Measurements from ENCODE around the gene FAM171A2. TPM values are rescaled to one million over a fixed set of nuclear protein-coding genes. Genes with fewer than 3 reads are reported as not detected.

Gene FAM171A2
- 0.79 and 0.81 TPM in 2 replicates for total RNA-seq

DNA sequence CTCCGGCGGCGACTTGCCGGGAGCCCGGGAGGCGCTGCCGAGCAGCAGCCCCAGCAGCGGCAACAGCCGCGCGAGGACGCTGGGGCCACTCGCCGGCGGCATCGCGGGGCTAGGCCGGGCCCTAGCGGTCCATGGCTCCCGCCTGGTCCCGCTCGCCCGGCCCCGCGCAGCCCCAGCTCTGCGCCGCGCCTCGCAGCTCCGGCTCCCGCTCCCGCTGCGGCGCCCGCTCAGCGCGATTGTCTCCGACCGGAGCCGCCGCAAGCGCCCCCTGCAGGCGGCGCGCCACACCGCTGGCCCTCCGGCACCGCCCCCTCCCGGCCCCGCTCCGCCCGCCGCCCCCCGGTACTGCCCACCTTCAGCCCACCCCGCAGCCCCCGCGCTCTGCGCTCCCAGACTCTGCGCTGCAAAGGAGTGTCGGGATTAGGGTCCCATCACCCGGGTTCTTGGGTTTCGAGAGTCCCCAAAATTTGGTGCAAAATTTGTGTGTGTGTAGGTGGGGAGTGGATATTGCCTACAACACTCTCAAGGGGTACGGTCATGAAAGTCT, at the start of gene FAM171A2:
Gene FAM171A2, minus strand, starts transcription at position 241 of the 547 bp plus-strand sequence. Its CDS starts 139 bp downstream, at position 102.

DNA sequence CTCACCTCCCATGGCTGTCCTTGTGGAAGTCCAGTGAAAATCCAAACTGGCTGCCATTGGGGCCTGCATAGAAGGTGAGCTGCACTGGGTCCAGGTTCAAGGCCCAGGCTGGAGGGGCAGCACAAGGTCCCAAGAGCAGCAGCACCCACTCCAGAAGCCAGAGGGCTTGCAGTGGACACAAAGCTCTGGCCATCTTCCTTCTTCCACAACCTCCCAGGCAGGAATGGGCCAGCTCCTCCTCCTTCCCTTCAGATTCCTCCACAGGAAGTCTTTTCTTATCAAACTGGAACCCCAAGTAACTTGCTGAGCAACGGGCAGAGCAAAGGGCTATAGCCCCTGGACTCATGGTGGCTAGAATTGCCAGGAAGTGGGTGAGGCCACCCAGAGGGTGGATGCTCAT, 25.6 kb upstream of the FAM171A2 start, which contains the start of gene ITGA2B:
Gene ITGA2B, minus strand, starts transcription at position 369 of the 400 bp plus-strand sequence. Its CDS starts 176 bp downstream, at position 193.

DNA sequence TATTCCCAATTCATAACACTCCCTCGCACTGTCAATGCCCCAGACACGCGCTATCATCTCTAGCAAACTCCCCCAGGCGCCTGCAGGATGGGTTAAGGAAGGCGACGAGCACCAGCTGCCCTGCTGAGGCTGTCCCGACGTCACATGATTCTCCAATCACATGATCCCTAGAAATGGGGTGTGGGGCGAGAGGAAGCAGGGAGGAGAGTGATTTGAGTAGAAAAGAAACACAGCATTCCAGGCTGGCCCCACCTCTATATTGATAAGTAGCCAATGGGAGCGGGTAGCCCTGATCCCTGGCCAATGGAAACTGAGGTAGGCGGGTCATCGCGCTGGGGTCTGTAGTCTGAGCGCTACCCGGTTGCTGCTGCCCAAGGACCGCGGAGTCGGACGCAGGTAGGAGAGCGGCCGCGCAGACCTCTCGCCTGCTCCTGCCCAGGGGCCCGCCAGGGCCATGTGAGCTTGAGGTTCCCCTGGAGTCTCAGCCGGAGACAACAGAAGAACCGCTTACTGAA, 18.7 kb downstream of the FAM171A2 start, which contains the start of gene GRN:
Gene GRN, plus strand, starts transcription at position 364 of the 515 bp plus-strand sequence. CDS start 3,863 bp downstream, outside the sequence.

DNA sequence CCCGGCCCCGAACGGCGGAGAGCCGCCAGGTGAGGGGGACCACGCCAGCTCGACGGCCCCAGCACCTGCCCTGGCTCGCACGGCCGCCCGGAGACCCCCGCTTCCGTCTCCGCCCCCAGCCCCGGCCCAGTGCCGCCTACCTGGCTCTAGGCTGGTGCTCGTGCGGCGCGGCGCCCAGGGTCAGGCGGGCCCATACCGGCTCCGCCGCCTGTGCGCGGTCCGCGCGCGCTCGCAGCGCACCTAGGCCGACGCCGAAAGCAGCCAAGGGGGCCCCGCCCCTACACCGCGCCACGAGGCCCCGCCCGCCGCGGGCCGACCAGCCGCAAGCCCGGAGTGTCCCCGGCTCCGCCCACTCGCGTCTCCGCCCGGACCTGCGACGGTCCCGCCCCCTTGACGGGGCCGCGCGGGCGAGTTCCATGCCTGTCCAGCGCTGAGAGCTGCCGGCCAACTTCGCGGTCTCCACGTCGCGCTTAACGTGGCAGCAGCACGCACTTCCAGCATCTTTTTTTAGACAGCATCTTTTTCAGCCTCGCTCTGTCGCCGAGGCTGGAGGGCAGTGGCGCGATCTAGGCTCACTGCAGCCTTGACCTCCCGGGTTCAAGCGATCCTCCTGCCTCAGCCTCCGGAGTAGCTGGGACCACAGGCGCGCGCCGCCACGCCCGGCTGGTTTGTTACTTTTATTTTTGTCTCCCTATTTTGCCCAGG, 38.9 kb downstream of the FAM171A2 start, which contains the start of gene SLC25A39:
Gene SLC25A39, minus strand, starts transcription at position 253 of the 705 bp plus-strand sequence. CDS start 1,261 bp downstream, outside the sequence.

DNA sequence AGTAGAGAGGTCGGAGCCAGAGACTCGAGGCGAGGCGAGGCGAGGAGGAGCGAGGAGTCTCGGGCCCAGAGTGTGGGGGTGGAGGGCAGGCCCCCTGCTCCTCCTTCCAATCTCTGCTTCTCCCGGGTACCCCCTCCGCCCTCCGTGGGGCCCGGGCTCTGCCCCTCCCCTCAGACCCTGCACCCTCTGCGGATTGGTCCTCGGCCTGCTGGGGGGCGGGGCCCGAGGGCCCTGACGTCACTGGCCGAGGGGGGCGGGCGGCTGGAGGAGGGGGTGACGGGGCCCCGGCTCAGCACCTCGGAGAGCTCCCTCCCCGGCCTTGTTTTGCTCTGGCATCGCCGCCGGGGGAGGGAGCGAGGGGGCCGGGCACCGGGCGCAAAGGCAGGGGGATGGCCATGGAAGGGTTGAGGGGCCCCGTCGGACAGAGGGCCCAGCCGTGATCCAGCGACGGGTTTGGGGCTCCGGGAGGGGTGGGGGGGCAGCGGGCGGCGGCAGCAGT, 55.3 kb downstream of the FAM171A2 start, which contains the start of gene RUNDC3A:
Gene RUNDC3A, plus strand, starts transcription at position 282 of the 499 bp plus-strand sequence. CDS start 232 bp downstream, outside the sequence.

Other genes with a start within 250 kb of the FAM171A2 start
- gene HDAC5, start 240.2 kb downstream of the FAM171A2 start, total RNA-seq = 51.0 and 88.3 TPM in 2 replicates
- 1.1 and 2.2 TPM in 2 replicates for gene HROB, start 221.9 kb downstream of the FAM171A2 start, total RNA-seq
- gene ASB16, start 193.1 kb downstream of the FAM171A2 start, total RNA-seq = 0.13 and 0.44 TPM in 2 replicates
- 23.5 and 25.2 TPM in 2 replicates for gene TMUB2, start 176.9 kb downstream of the FAM171A2 start, total RNA-seq
- gene ATXN7L3, start 164.0 kb downstream of the FAM171A2 start, total RNA-seq = 31.8 and 32.4 TPM in 2 replicates
- 58.3 and 62.9 TPM in 2 replicates for gene UBTF, start 144.2 kb downstream of the FAM171A2 start, total RNA-seq
- not detected in 2 replicates for gene SLC4A1, start 95.7 kb downstream of the FAM171A2 start, total RNA-seq
- 0.13 and 0.31 TPM in 2 replicates for gene RUNDC3A, start 55.3 kb downstream of the FAM171A2 start, total RNA-seq
- 60.7 and 67.2 TPM in 2 replicates for gene SLC25A39, start 39.0 kb downstream of the FAM171A2 start, total RNA-seq
- 240 and 273 TPM in 2 replicates for gene GRN, start 18.6 kb downstream of the FAM171A2 start, total RNA-seq
- under 0.01 TPM in 1 of 2 replicates, not detected in the other for gene ITGA2B, start 25.8 kb upstream of the FAM171A2 start, total RNA-seq
- 12.7 and 16.5 TPM in 2 replicates for gene GPATCH8, start 139.6 kb upstream of the FAM171A2 start, total RNA-seq
- gene FZD2, start 193.6 kb upstream of the FAM171A2 start, total RNA-seq = 4.4 TPM in 2 replicates